GM18520 (cell line): ENCODE measurements around the gene ATP1A3.
"Not testable (repeated sequence)": the region's sequence is repeated elsewhere in the genome, so short reads cannot be mapped to it uniquely, and the experiment has no call there.

Experiments
- ATAC-seq: cut with Tn5 transposase; IDR thresholded peaks from one replicate; pipeline ENCODE4 v1.9.1; 2021; ENCODE audit not compliant: unreplicated experiment

Gene ATP1A3

GRCh38 chr19:41993612-41994483 lies at the start of gene ATP1A3:
ATP1A3 (minus strand) TSS chr19:41994230; CDS start chr19:41994076, 154 bp downstream.
- no peak for ATAC-seq

GRCh38 chr19:42042455-42043170 lies 48.6 kb upstream of the ATP1A3 start:
- no peak for ATAC-seq

- not testable (repeated sequence) for ATAC-seq
Observed at GRCh38 chr19:42040491-42040890, 46.5 kb upstream of the ATP1A3 start.

GRCh38 chr19:42040031-42040430 lies 46.0 kb upstream of the ATP1A3 start:
- ATAC-seq = no peak

GRCh38 chr19:42038666-42039065 lies 44.6 kb upstream of the ATP1A3 start:
- ATAC-seq = no peak

- ATAC-seq = no peak
Observed at GRCh38 chr19:42037649-42038048, 43.6 kb upstream of the ATP1A3 start.

- ATAC-seq = peak; percentile 41
Observed at GRCh38 chr19:42034640-42035391, 40.8 kb upstream of the ATP1A3 start.

- no peak for ATAC-seq
Observed at GRCh38 chr19:42033413-42033812, 39.4 kb upstream of the ATP1A3 start.

- ATAC-seq = no peak
Observed at GRCh38 chr19:42032431-42032830, 38.4 kb upstream of the ATP1A3 start.

GRCh38 chr19:42030645-42031440 lies 36.8 kb upstream of the ATP1A3 start:
- ATAC-seq = no peak

- no peak for ATAC-seq
Observed at GRCh38 chr19:42028304-42029216, 34.5 kb upstream of the ATP1A3 start.

- no peak for ATAC-seq
Observed at GRCh38 chr19:42024622-42025111, 30.6 kb upstream of the ATP1A3 start.

GRCh38 chr19:42023943-42024260 lies 29.9 kb upstream of the ATP1A3 start:
- ATAC-seq = no peak

GRCh38 chr19:42023121-42023942 lies 29.3 kb upstream of the ATP1A3 start:
- ATAC-seq = no peak

- no peak for ATAC-seq
Observed at GRCh38 chr19:42022616-42023015, 28.6 kb upstream of the ATP1A3 start.

GRCh38 chr19:42021185-42021584 lies 27.2 kb upstream of the ATP1A3 start:
- no peak for ATAC-seq

GRCh38 chr19:42018503-42019193 lies 24.6 kb upstream of the ATP1A3 start:
- ATAC-seq = no peak

GRCh38 chr19:42017040-42017439 lies 23.0 kb upstream of the ATP1A3 start:
- no peak for ATAC-seq
